Fibroblast of lung (primary cell): ENCODE results near the gene MIGA1. TPM values are rescaled to one million over a fixed set of nuclear protein-coding genes. Genes with fewer than 3 reads are reported as not detected.
"Not testable (repeated sequence)": the region's sequence is repeated elsewhere in the genome, so short reads cannot be mapped to it uniquely, and the experiment has no call there.

Source experiments
- DNase-seq, 2 donors: peaks; one replicate each; pipeline versions ENCODE4 v3.0.0 to v3.0.0-alpha.2; 2010; ENCODE audit warnings: low read depth in 2 of 2
- H2AFZ ChIP-seq: 2 replicates; pipeline ENCODE4 v1.5.1; 2012; ENCODE audit warnings: low read length, control low read depth, inconsistent platforms
- H3K27ac ChIP-seq: 2 replicates; pipeline ENCODE4 v1.5.1; 2011; ENCODE audit warnings: low read length, control low read depth; ENCODE audit not compliant: insufficient read depth
- H3K27me3 ChIP-seq: 2 replicates; pipeline ENCODE4 v1.5.1; 2011; ENCODE audit warnings: mild to moderate bottlenecking, low read length; ENCODE audit not compliant: control insufficient read depth, insufficient read depth
- H3K36me3 ChIP-seq: 2 replicates; pipeline ENCODE4 v1.5.1; 2011; ENCODE audit warnings: low read length; ENCODE audit not compliant: control insufficient read depth, insufficient read depth
- H3K4me1 ChIP-seq: 2 replicates; pipeline ENCODE4 v1.5.1; 2011; ENCODE audit warnings: low read length; ENCODE audit not compliant: control insufficient read depth, insufficient read depth; ENCODE audit errors: extremely low read depth
- H3K4me2 ChIP-seq: 2 replicates; pipeline ENCODE4 v1.5.1; 2011; ENCODE audit warnings: low read length, control low read depth; ENCODE audit not compliant: insufficient read depth; ENCODE audit errors: extremely low read depth
- H3K4me3 ChIP-seq, 4 experiments: fragments of 200-600 bp in 1 of 4; sonication (generic) in 1 of 4; replicated peaks in 1 of 4; 2 replicates each; pipeline ENCODE4 v1.5.1; 2011 to 2016; ENCODE audit warnings: low read length in 4 of 4, low read depth in 3 of 4, mild to moderate bottlenecking in 3 of 4, control low read depth in 2 of 4, inconsistent platforms in 1 of 4, mixed read lengths in 1 of 4; ENCODE audit not compliant: insufficient read depth in 1 of 4; ENCODE audit errors: control extremely low read depth in 1 of 4
- H3K79me2 ChIP-seq: 2 replicates; pipeline ENCODE4 v1.5.1; 2012; ENCODE audit warnings: mild to moderate bottlenecking, low read length, inconsistent platforms; ENCODE audit not compliant: control insufficient read depth, insufficient read depth
- H3K9ac ChIP-seq: 2 replicates; pipeline ENCODE4 v1.5.1; 2011; ENCODE audit warnings: mild to moderate bottlenecking, low read length, control low read depth; ENCODE audit not compliant: insufficient read depth
- H3K9me3 ChIP-seq: 2 replicates; pipeline ENCODE4 v1.5.1; 2012; ENCODE audit warnings: low read depth, low read length; ENCODE audit not compliant: control insufficient read depth, insufficient read depth
- H4K20me1 ChIP-seq: 2 replicates; pipeline ENCODE4 v1.5.1; 2011; ENCODE audit warnings: low read length; ENCODE audit not compliant: control insufficient read depth, insufficient read depth; ENCODE audit errors: extremely low read depth
- CTCF ChIP-seq, 2 donors: IDR thresholded peaks in 1 of 2; conservative IDR thresholded peaks in 1 of 2; 1 replicate in 1 of 2; 2 replicates in 1 of 2; pipeline ENCODE4 v1.5.1; 2011 to 2012; ENCODE audit warnings: low read length in 2 of 2, control low read depth in 1 of 2, inconsistent platforms in 1 of 2, low read depth in 1 of 2, mild to moderate bottlenecking in 1 of 2
- EZH2 ChIP-seq: IDR thresholded peaks from 2 replicates; pipeline ENCODE4 v1.5.1; 2012; ENCODE audit warnings: low read length, control low read depth, mild to moderate bottlenecking; ENCODE audit errors: missing control alignments
- polyA plus RNA-seq, 2 donors: library from polyadenylated mRNA; depleted of rRNA in 1 of 2; stranded (reverse) in 1 of 2; unstranded in 1 of 2; fragments of >200 nt; gene quantifications; 2 replicates each; pipeline ENCODE4 v1.2.1, GENCODE V29; 2011 to 2012; ENCODE audit warnings: missing spikeins in 1 of 2
- total RNA-seq: library from RNA; depleted of rRNA; stranded (reverse); fragments of >200 nt; gene quantifications from 2 replicates; pipeline ENCODE4 v1.2.1, GENCODE V29; 2014

The MIGA1 gene
- total and polyA plus RNA-seq, 2 donors (not counting 1 experiment from before 2014, with no cell fraction given) = 10.3 to 14.0 TPM

GRCh38 chr1:77802026-77802425, 22.6 kb downstream of the MIGA1 start:
- TF ChIP-seq CTCF (conservative IDR thresholded peaks at IDR 0.05 in 1 of 2, IDR thresholded peaks at IDR 0.05 in 1 of 2; ENCODE audit: low read depth in 1 of 2, low read length in 2 of 2) (no peak), EZH2 (no peak)
- no peaks in the 10 kb centered on the region for H3K4me1 ChIP-seq
- no peaks in the 10 kb centered on the region for H3K36me3 ChIP-seq
- H3K27ac ChIP-seq = no peak overlapping the region
- no peaks in the 10 kb centered on the region for H3K9me3 ChIP-seq
- H3K4me3 ChIP-seq = no peak overlapping the region
- DNase-seq = no peak
- H4K20me1 ChIP-seq = no peaks in the 10 kb centered on the region
- H3K4me2 ChIP-seq = no peak overlapping the region
- no peak overlapping the region for H2AFZ ChIP-seq
- H3K9ac ChIP-seq = no peak overlapping the region
- H3K79me2 ChIP-seq = peaks cover 2% of the 10 kb centered on the region
- H3K27me3 ChIP-seq = no peaks in the 10 kb centered on the region

GRCh38 chr1:77803371-77803770, 23.9 kb downstream of the MIGA1 start:
- no peak for TF ChIP-seq EZH2
- no peak for TF ChIP-seq CTCF (conservative IDR thresholded peaks at IDR 0.05 in 1 of 2, IDR thresholded peaks at IDR 0.05 in 1 of 2; ENCODE audit: low read depth in 1 of 2, low read length in 2 of 2)

GRCh38 chr1:77809787-77810462, 30.5 kb downstream of the MIGA1 start:
- not testable (repeated sequence) for H3K9me3 ChIP-seq, H3K36me3 ChIP-seq, H3K4me1 ChIP-seq, H3K27ac ChIP-seq, H3K27me3 ChIP-seq, H3K9ac ChIP-seq, H3K79me2 ChIP-seq, DNase-seq, H4K20me1 ChIP-seq, H2AFZ ChIP-seq, H3K4me2 ChIP-seq, H3K4me3 ChIP-seq

More at GRCh38 chr1:77803371-77803770, 23.9 kb downstream of the MIGA1 start:
- no peak overlapping the region for H3K27ac ChIP-seq
- no peaks in the 10 kb centered on the region for H3K36me3 ChIP-seq
- no peaks in the 10 kb centered on the region for H3K4me1 ChIP-seq
- DNase-seq = no peak
- no peaks in the 10 kb centered on the region for H3K27me3 ChIP-seq
- H3K4me3 ChIP-seq = no peak overlapping the region
- H3K9ac ChIP-seq = no peak overlapping the region
- H3K4me2 ChIP-seq = no peak overlapping the region
- no peaks in the 10 kb centered on the region for H3K9me3 ChIP-seq
- no peaks in the 10 kb centered on the region for H4K20me1 ChIP-seq
- H3K79me2 ChIP-seq = peaks cover 2% of the 10 kb centered on the region
- no peak overlapping the region for H2AFZ ChIP-seq

- H2AFZ ChIP-seq, H4K20me1 ChIP-seq, H3K4me1 ChIP-seq, H3K27me3 ChIP-seq, H3K79me2 ChIP-seq, H3K9me3 ChIP-seq, H3K36me3 ChIP-seq, H3K4me2 ChIP-seq, H3K27ac ChIP-seq, H3K4me3 ChIP-seq, H3K9ac ChIP-seq, DNase-seq: not testable (repeated sequence)
Observed at GRCh38 chr1:77811589-77811988, 32.1 kb downstream of the MIGA1 start.
